SW480 (cell line): ENCODE results near the gene CWC25.
A peak's percentile ranks its signal among the peaks of the same experiment; 100 is the strongest.

Experiments
- DNase-seq: peaks from one replicate; pipeline ENCODE4 v3.0.0-alpha.2; 2016; ENCODE audit warnings: low spot score

Gene CWC25

GRCh38 chr17:38783227-38783626 is 41.9 kb downstream of the CWC25 start:
- no peak for DNase-seq

DNA sequence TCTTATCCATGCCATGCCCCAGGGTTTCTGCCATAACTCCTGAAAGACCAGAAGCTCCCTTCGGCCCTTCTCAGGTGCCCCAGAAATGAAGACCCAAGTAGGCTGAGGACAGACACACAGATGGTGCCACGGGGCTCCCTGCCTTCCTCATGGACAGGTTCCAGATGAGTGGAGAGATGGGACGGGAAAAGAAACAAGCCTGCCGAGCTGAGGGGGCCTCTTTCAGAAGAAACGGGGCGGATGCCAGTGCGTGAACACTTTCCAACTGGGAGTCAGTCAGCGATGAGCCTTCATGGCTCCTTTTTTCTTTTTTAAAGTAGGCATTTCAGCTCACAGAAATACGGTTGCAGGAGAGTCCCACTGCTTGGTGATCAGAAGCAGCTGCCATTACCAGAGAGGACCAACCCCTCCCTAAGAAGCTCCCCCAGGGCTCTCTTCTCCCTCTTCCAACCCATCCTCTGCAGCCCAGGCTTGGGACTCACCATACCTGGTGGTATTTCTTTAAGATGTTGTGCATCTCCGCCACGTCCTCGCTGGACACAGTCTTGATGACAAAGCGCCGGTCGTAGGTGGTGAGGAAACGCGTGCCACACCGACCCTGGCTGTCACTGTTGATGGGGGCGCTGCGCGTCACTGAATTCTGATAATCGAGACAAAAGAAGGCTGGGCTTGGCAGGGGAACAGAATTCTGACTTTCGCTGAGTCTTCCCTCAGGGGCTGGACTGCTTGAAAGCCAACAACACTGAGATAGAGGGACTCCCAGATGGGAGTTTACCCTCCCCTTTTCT is 45.0 kb downstream of the CWC25 start:
- no peak for DNase-seq

DNA sequence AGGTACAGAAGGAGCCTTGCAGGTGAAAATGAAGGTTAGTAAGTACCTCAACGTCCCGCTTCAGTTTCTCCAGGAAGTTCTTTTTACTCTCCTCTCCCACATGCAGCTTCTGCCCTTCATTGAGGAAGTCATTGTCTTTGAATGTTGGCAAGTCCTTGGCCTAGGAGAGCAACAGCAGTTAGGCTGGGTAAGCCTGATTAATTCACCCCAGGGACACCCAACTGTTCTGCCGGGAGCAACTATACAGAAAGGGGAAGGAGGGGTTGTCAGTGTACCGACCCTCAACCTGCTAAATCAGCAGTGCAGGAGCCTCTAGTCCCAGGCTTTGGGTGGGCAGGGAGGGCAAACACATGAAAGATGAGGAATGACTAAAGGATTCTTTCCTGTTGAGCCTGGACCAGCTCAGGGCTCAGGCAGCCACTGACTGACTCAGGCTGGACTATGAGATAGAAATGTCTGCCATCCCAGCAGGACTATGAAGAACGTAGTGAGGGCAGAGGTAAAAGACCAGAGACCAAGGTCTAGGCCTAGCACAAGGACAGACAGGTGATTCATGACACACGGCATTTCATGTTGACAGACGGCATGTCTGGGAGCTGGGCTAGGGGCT is 47.4 kb downstream of the CWC25 start:
- DNase-seq = no peak

- no peak for DNase-seq
Observed at GRCh38 chr17:38773258-38773657, 51.9 kb downstream of the CWC25 start.

GRCh38 chr17:38768417-38768816 is 56.7 kb downstream of the CWC25 start:
- DNase-seq = no peak

DNA sequence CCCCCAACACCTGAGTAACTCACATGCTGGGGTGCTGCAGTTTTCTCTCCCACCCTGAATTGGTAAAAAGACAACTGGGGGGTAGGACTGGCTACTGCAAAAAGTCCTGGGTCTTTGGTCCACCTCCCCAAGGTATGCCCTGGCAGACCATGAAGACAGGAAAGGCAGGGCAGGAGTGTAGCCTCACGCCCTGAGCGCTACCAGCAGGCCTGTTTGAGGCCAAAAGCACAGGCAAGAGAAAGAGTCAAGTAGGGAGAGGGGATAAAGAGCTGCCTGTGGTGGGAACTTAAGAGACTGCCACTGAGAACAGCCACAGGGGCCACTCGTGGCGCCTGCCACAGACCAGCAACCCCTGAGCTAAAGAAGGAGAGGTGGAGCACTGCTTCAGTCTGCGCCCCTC is 58.8 kb downstream of the CWC25 start:
- DNase-seq = no peak

DNA sequence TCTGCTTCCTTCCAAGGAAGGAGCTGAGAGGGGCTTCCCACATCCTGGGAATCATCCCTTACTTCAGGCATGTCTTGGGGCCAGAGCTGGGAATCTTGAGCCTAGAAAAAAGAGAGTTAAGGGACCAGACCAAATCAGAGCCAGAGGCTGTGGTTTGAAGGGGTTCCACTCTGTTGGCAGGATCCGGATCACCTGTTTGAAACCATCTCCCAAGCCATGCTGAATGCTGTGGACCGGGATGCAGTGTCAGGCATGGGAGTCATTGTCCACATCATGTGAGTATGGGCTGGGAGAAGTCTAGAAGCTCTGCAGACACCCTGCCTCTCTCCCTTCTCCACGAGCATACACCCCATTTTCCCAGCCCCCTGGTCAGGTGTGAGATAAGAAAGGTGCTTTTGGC is 62.9 kb downstream of the CWC25 start:
- no peak for DNase-seq

GRCh38 chr17:38761612-38762011 is 63.5 kb downstream of the CWC25 start:
- DNase-seq = peak; percentile 30

- no peak for DNase-seq
Observed at GRCh38 chr17:38753071-38753506, 72.0 kb downstream of the CWC25 start.

DNA sequence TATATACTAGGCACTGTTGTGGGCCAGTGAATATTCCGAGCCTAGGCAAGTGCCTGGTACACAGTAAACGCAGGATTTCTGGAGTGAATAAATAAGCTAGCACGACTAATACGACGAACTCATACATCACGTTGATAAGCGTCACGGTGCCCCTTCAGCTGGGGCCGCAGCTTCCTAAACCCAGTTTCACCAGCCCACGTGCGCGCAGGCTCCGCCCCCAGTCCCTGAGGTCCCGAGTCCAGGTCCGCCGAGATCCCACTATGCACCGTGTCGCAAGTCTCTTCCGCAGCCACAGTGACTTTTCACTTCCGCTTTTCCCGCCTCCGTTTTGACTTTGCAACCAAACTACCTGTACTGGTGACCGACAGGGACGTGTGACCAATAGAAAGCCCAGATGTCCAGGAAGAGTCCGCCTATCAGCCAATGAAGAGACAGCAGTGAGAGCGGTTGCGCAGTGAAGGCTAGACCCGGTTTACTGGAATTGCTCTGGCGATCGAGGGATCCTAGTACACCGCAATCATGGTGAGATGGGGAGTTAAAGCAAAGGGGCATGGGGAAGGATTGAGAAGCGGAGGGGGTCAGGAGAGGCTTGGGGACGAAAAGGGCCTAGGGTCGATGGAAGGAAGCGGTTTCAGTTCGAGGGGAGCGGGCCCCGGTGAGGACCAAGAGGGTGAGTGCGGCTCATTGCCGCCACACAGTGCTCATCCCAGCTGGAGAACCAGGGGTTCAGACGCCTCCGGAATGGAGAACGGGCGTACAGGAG is 72.6 kb downstream of the CWC25 start, which contains the start of gene PSMB3:
Gene PSMB3 (plus strand): TSS at position 434 of the 763 bp plus-strand sequence. CDS start 86 bp downstream, at position 520.
- peak; percentile 100 for DNase-seq

- DNase-seq = peak; percentile 83
Observed at GRCh38 chr17:38751808-38752307, 73.3 kb downstream of the CWC25 start.

- peak; percentile 50 for DNase-seq
Observed at GRCh38 chr17:38751144-38751807, 73.8 kb downstream of the CWC25 start.
